ENCODE measurements around the gene CDH13. TPM values are rescaled to one million over a fixed set of nuclear protein-coding genes. Genes with fewer than 3 reads are reported as not detected.

The CDH13 gene
- total and polyA plus RNA-seq, 2 of the 8 experiments (the other 6 are each of a cell fraction or from before 2014, with no cell fraction given): 2.3 to 2.4 TPM

DNA sequence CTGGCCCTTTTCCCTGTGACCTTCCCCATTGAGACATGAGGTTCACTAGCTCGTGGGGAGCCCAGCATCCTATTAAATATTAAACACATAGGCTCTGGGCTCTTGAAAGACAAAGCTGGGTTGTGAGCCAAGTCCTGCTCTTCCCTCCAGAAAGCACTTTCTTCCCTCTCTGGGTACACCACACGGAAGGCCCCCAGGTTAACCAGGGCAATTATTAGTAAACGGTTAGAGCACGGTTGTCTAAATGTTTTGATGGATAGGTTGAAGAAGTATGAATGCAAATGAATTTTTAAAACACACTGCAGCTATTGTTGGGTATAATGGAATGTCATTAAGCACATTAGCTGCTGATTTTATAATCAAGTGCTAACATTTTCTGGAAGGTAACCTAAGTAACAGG is 32.7 kb upstream of the CDH13 start:
- no peak overlapping the region for H3K23ac ChIP-seq (ENCODE audit: insufficient read length)
- H3K14ac ChIP-seq (ENCODE audit: insufficient read length): no peak overlapping the region
- H3K9me3 ChIP-seq (ENCODE audit: insufficient read depth in 2 of 2, low read depth in 1 of 2, low read length in 1 of 2): peaks cover under 1 to 7% of the 10 kb centered on the region in 2 experiments; a peak in 2 of 4 replicates
- H3K27ac ChIP-seq (ENCODE audit: low read depth, low read length): no peak overlapping the region
- DNase-seq (ENCODE audit: low read depth in 1 of 2, low spot score in 2 of 2) (no peak), FAIRE-seq (no peak)
- H2BK5ac ChIP-seq (ENCODE audit: low read depth, low read length): no peak overlapping the region
- H3K18ac ChIP-seq (ENCODE audit: extremely low read depth, low read length): no peak overlapping the region
- H3K23me2 ChIP-seq (ENCODE audit: low read depth, low read length): no peaks in the 10 kb centered on the region; the same call in 1 of the 2 replicates
- H2AK5ac ChIP-seq (ENCODE audit: low read depth, low read length): no peak overlapping the region
- H4K91ac ChIP-seq (replicated peaks; ENCODE audit: insufficient read length, low read length): no peak overlapping the region
- no peak overlapping the region for H2BK120ac ChIP-seq (replicated peaks; ENCODE audit: low read depth, low read length)
- no peak overlapping the region for H2BK15ac ChIP-seq (ENCODE audit: low read length)
- WGBS, 2 experiments (ENCODE audit: extremely low coverage in 1 of 2, insufficient coverage in 1 of 2, insufficient read length in 1 of 2, insufficient replicate concordance in 2 of 2, low coverage in 1 of 2, low lambda C conversion rate in 2 of 2, missing lambda C conversion rate in 1 of 2): 91% methylated on average over 4 of the region's 4 CpGs; no CpG with 5 or more reads in 1 of the 2 experiments
- no peak overlapping the region for H4K8ac ChIP-seq (ENCODE audit: extremely low read depth, insufficient read depth, low read length)
- H3K79me2 ChIP-seq (ENCODE audit: control insufficient read depth in 1 of 2, insufficient read depth in 2 of 2, low read length in 2 of 2): no peaks in the 10 kb centered on the region
- H3K4me3 ChIP-seq (ENCODE audit: extremely low read depth in 1 of 4, insufficient read depth in 2 of 4, low read depth in 3 of 4, low read length in 4 of 4): no peak overlapping the region
- CTCF ChIA-PET (ENCODE audit: partially characterized antibody): interaction anchor here (0.6 to 2.8 kb wide), 5 partner anchors 8 to 20 kb away, joined by 3 to 10 read pairs (median 4); no protein-coding TSS in a partner anchor
- H3K56ac ChIP-seq (replicated peaks; ENCODE audit: insufficient read length, low read depth, low read length): no peak overlapping the region
- no peaks in the 10 kb centered on the region for H3K79me1 ChIP-seq (ENCODE audit: low read depth, low read length)
- no peaks in the 10 kb centered on the region; a peak in 2 of 7 replicates for H3K4me1 ChIP-seq (replicated peaks in 1 of 4; ENCODE audit: control insufficient read depth in 3 of 4, insufficient read depth in 4 of 4, low read length in 3 of 4)
- no peaks in the 10 kb centered on the region for H3K36me3 ChIP-seq (ENCODE audit: control insufficient read depth in 2 of 4, insufficient read depth in 4 of 4, low read length in 3 of 4)
- no peak overlapping the region for H2AFZ ChIP-seq (ENCODE audit: low read length)
- POLR2A ChIA-PET (ENCODE audit: partially characterized antibody): no interaction called here
- H3K27me3 ChIP-seq (replicated peaks in 1 of 4; ENCODE audit: control insufficient read depth in 3 of 4, extremely low read depth in 1 of 4, insufficient read depth in 3 of 4, low read length in 3 of 4): no peaks in the 10 kb centered on the region
- no peak overlapping the region for H2BK12ac ChIP-seq (ENCODE audit: low read depth, low read length)
- H3K4me2 ChIP-seq (ENCODE audit: insufficient read depth in 1 of 2, low read depth in 2 of 2, low read length in 2 of 2): no peak overlapping the region
- H3K4ac ChIP-seq (replicated peaks; ENCODE audit: insufficient read length, low read depth, low read length): no peak overlapping the region
- no peaks in the 10 kb centered on the region for H4K20me1 ChIP-seq (replicated peaks in 1 of 2; ENCODE audit: control insufficient read depth in 1 of 2, insufficient read depth in 2 of 2, low read length in 2 of 2)
- no peak overlapping the region for H4K5ac ChIP-seq (ENCODE audit: insufficient read length, low read depth, low read length)
- H3K9ac ChIP-seq (replicated peaks in 1 of 4; ENCODE audit: extremely low read depth in 1 of 4, low read depth in 3 of 4, low read length in 3 of 4): no peak overlapping the region
- H2BK20ac ChIP-seq (ENCODE audit: low read length): no peak overlapping the region
- TF ChIP-seq SIRT6 (IDR thresholded peaks at IDR 0.05; ENCODE audit: low read length): no peak
- no peak for TF ChIP-seq SAP30 (IDR thresholded peaks at IDR 0.05; ENCODE audit: insufficient read depth, insufficient replicate concordance, low read length)
- TF ChIP-seq SP2 (IDR thresholded peaks at IDR 0.05; ENCODE audit: low read length): no peak
- TF ChIP-seq BRCA1 (IDR thresholded peaks at IDR 0.05; ENCODE audit: low read depth, low read length): no peak
- TF ChIP-seq CHD1 (IDR thresholded peaks at IDR 0.05; ENCODE audit: low read depth, low read length): no peak
- no peak for TF ChIP-seq EZH2 (IDR thresholded peaks at IDR 0.05; ENCODE audit: low read depth, low read length, severe bottlenecking)
- no peak for TF ChIP-seq POLR2AphosphoS5 (IDR thresholded peaks at IDR 0.05; ENCODE audit: low read depth, low read length)
- no peak for TF ChIP-seq HDAC6 (IDR thresholded peaks at IDR 0.05; ENCODE audit: low read depth, low read length)
- no peak for TF ChIP-seq RXRA (IDR thresholded peaks at IDR 0.05; ENCODE audit: insufficient read depth, low read depth, low read length)
- TF ChIP-seq JUND (IDR thresholded peaks at IDR 0.05; ENCODE audit: low read length): no peak
- no peak for TF ChIP-seq BCL11A (IDR thresholded peaks at IDR 0.05; ENCODE audit: low read depth in 2 of 2, low read length in 2 of 2)
- TF ChIP-seq ASH2L (IDR thresholded peaks at IDR 0.05; ENCODE audit: low read length): no peak
- TF ChIP-seq RFX5 (IDR thresholded peaks at IDR 0.05; ENCODE audit: borderline replicate concordance, low read depth, low read length): no peak
- no peak for TF ChIP-seq TBP (IDR thresholded peaks at IDR 0.05; ENCODE audit: low read depth, low read length)
- no peak for TF ChIP-seq SIN3A (conservative IDR thresholded peaks at IDR 0.05 in 1 of 2, IDR thresholded peaks at IDR 0.05 in 1 of 2; ENCODE audit: low read depth in 1 of 2, low read length in 2 of 2)
- no peak for TF ChIP-seq FOSL1 (IDR thresholded peaks at IDR 0.05; ENCODE audit: insufficient read depth, low read depth, low read length)
